Stomach (tissue), 9 donors: Measurements from ENCODE around the gene HNRNPC. TPM values are rescaled to one million over a fixed set of nuclear protein-coding genes. Genes with fewer than 3 reads are reported as not detected.
A peak's percentile ranks its signal among the peaks of the same experiment; 100 is the strongest.
"Not testable (repeated sequence)": the region's sequence is repeated elsewhere in the genome, so short reads cannot be mapped to it uniquely, and the experiment has no call there.

ENCODE experiments used
- DNase-seq, 2 donors: peaks; one replicate each; pipeline versions ENCODE4 v3.0.0 to v3.0.0-alpha.2; 2013 to 2019
- H3K27ac ChIP-seq, 5 donors: fragments of 200-600 bp in 4 of 5; sonication (generic) in 4 of 5; one replicate each; pipeline ENCODE4 v1.5.1; 2013 to 2019; ENCODE audit warnings: mild to moderate bottlenecking in 1 of 5, moderate library complexity in 1 of 5
- H3K27me3 ChIP-seq, 3 donors: fragments of 200-600 bp; sonication (generic); one replicate each; pipeline ENCODE4 v1.5.1; 2017 to 2019; ENCODE audit warnings: mixed run types in 1 of 3
- H3K36me3 ChIP-seq, 4 donors: fragments of 200-600 bp; sonication (generic); 1 replicate in 3 of 4; 2 replicates in 1 of 4; pipeline ENCODE4 v1.5.1; 2016 to 2019
- H3K4me1 ChIP-seq, 4 donors: fragments of 200-600 bp; sonication (generic); one replicate each; pipeline ENCODE4 v1.5.1; 2016 to 2019
- H3K4me3 ChIP-seq, 4 donors: fragments of 200-600 bp; sonication (generic) in 3 of 4; one replicate each; pipeline ENCODE4 v1.5.1; 2016 to 2019; ENCODE audit warnings: mild to moderate bottlenecking in 1 of 4
- H3K9me3 ChIP-seq, 4 donors: fragments of 200-600 bp; sonication (generic); one replicate each; pipeline ENCODE4 v1.5.1; 2016 to 2019
- CTCF ChIP-seq, 7 experiments: fragments of 450-650 bp in 4 of 7; fragments of 200-600 bp in 3 of 7; sonication (generic) in 3 of 7; IDR thresholded peaks; one replicate each; pipeline ENCODE4 v1.5.1; 2016 to 2019; ENCODE audit warnings: antibody characterized with exemption in 7 of 7, control low read depth in 2 of 7, mild to moderate bottlenecking in 1 of 7
- EP300 ChIP-seq: sonication (generic); formaldehyde crosslinking; IDR thresholded peaks from one replicate; pipeline ENCODE4 v1.6.1; 2017; ENCODE audit warnings: antibody characterized with exemption
- POLR2A ChIP-seq, 4 donors: fragments of 450-650 bp; IDR thresholded peaks; one replicate each; pipeline ENCODE4 v1.6.1; 2016; ENCODE audit warnings: antibody characterized with exemption in 4 of 4, control low read depth in 2 of 4, mild to moderate bottlenecking in 1 of 4, moderate library complexity in 1 of 4
- POLR2AphosphoS5 ChIP-seq, 3 donors: sonication (generic); formaldehyde crosslinking; IDR thresholded peaks; one replicate each; pipeline ENCODE4 v1.6.1; 2016; ENCODE audit warnings: antibody characterized with exemption in 3 of 3
- WGBS, 5 donors: extraction: QIAGEN DNeasy Blood & Tissue Kit in 3 of 5; methylation state at CpG; one replicate each; pipeline versions ENCODE4 v1.1.5 to v1.1.7; 2013 to 2018; 5-methylcytosine and 5-hydroxymethylcytosine counted together
- intact Hi-C: fragments of 100-400 bp; cut with DNase I; formaldehyde crosslinking; loops from one replicate; pipeline ENCODE4 v1.15.1; 2023; ENCODE audit warnings: low total_unique reads
- polyA plus RNA-seq, 3 donors: library from polyadenylated mRNA; stranded (reverse); fragments of 200-250 nt; gene quantifications; one replicate each; pipeline ENCODE4 v1.2.3, GENCODE V29; 2013
- total RNA-seq, 5 donors: library from RNA; depleted of rRNA; stranded (reverse); fragments of >200 nt; gene quantifications; one replicate each; pipeline versions ENCODE4 v1.1.0 to v1.2.3, GENCODE V29; 2014 to 2016
- donor health status: healthy with polysubstance abuse.
- donor health status: Bipolar disorder and iron deficiency.
- donor health status: healthy.

HNRNPC gene
- total and polyA plus RNA-seq, 8 donors = 110 to 516 (median 398) TPM

GRCh38 chr14:21226467-21226866 is 42.8 kb downstream of the HNRNPC start:
- peaks cover 3 to 55% (median 39%) of the 10 kb centered on the region in 4 donors for H3K4me1 ChIP-seq
- H3K27me3 ChIP-seq = no peaks in the 10 kb centered on the region
- intact Hi-C loops = no loop called here
- peaks cover 42 to 99% (median 95%) of the 10 kb centered on the region in 4 donors for H3K36me3 ChIP-seq
- no peak overlapping the region for H3K4me3 ChIP-seq
- H3K9me3 ChIP-seq = no peaks in the 10 kb centered on the region
- H3K27ac ChIP-seq = no peak overlapping the region
- 79 to 88% (median 84%) methylated on average over 8 of the region's 8 CpGs for WGBS, 5 donors
- no peak for TF ChIP-seq CTCF (IDR thresholded peaks at IDR 0.05)
- no peak for TF ChIP-seq POLR2AphosphoS5 (IDR thresholded peaks at IDR 0.05)
- no peak for TF ChIP-seq EP300
- TF ChIP-seq POLR2A (IDR thresholded peaks at IDR 0.05) = no peak
- no peak for DNase-seq

GRCh38 chr14:21225164-21225563 is 44.1 kb downstream of the HNRNPC start:
- H3K4me3 ChIP-seq, H3K27ac ChIP-seq, DNase-seq, H3K27me3 ChIP-seq, intact Hi-C loops, H3K9me3 ChIP-seq: not testable (repeated sequence)
- H3K36me3 ChIP-seq = peaks cover 37 to 99% (median 95%) of the 10 kb centered on the region in 4 donors
- peaks cover 9 to 59% (median 41%) of the 10 kb centered on the region in 4 donors for H3K4me1 ChIP-seq
- WGBS, 5 donors = 90 to 96% (median 92%) methylated on average over 7 of the region's 7 CpGs

- peaks cover 10 to 92% (median 63%) of the 10 kb centered on the region in 4 donors for H3K4me1 ChIP-seq
- no peak overlapping the region for H3K4me3 ChIP-seq
- no peaks in the 10 kb centered on the region for H3K27me3 ChIP-seq
- 82 to 88% (median 87%) methylated on average over 9 of the region's 9 CpGs for WGBS, 5 donors
- no peak for DNase-seq
- no peak for TF ChIP-seq CTCF (IDR thresholded peaks at IDR 0.05)
- no peak for TF ChIP-seq POLR2AphosphoS5 (IDR thresholded peaks at IDR 0.05)
- no peak for TF ChIP-seq POLR2A (IDR thresholded peaks at IDR 0.05)
- no peak for TF ChIP-seq EP300
- intact Hi-C loops = no loop called here
- no peak overlapping the region for H3K27ac ChIP-seq
- no peaks in the 10 kb centered on the region for H3K9me3 ChIP-seq
- H3K36me3 ChIP-seq = peaks cover 16 to 99% (median 90%) of the 10 kb centered on the region in 4 donors
Measured at GRCh38 chr14:21220874-21221477, 48.3 kb downstream of the HNRNPC start.

GRCh38 chr14:21219561-21220111 is 49.6 kb downstream of the HNRNPC start:
- no peak for TF ChIP-seq EP300
- TF ChIP-seq POLR2AphosphoS5 (IDR thresholded peaks at IDR 0.05) = no peak
- TF ChIP-seq CTCF (IDR thresholded peaks at IDR 0.05) = no peak
- TF ChIP-seq POLR2A (IDR thresholded peaks at IDR 0.05) = no peak
- Histone ChIP-seq H3K4me1 (peaks cover 18 to 99% (median 69%) of the 10 kb centered on the region in 4 donors), H3K9me3 (no peaks in the 10 kb centered on the region), H3K36me3 (peaks cover 8 to 99% (median 90%) of the 10 kb centered on the region in 4 donors), H3K27me3 (no peaks in the 10 kb centered on the region), H3K4me3 (no peak overlapping the region), H3K27ac (no peak overlapping the region)
- intact Hi-C loops = no loop called here
- no peak for DNase-seq
- WGBS, 5 donors = 61 to 74% (median 68%) methylated on average over 4 of the region's 4 CpGs

- H3K9me3 ChIP-seq = no peaks in the 10 kb centered on the region
- H3K4me1 ChIP-seq = peaks cover 18 to 98% (median 72%) of the 10 kb centered on the region in 4 donors
- TF ChIP-seq POLR2A (IDR thresholded peaks at IDR 0.05) (no peak), POLR2AphosphoS5 (IDR thresholded peaks at IDR 0.05) (no peak), CTCF (IDR thresholded peaks at IDR 0.05) (no peak), EP300 (no peak)
- 55 to 78% (median 68%) methylated on average over 2 of the region's 2 CpGs for WGBS, 5 donors
- peak overlapping the region in 2 of 5 donors; percentile 17 to 38 for H3K27ac ChIP-seq
- no peaks in the 10 kb centered on the region for H3K27me3 ChIP-seq
- peaks cover 8 to 100% (median 90%) of the 10 kb centered on the region in 4 donors for H3K36me3 ChIP-seq
- H3K4me3 ChIP-seq = no peak overlapping the region
- no peak for DNase-seq
- intact Hi-C loops = no loop called here
Measured at GRCh38 chr14:21219120-21219519, 50.1 kb downstream of the HNRNPC start.
